ENCODE data around the gene BTBD9.

Gene BTBD9

DNA sequence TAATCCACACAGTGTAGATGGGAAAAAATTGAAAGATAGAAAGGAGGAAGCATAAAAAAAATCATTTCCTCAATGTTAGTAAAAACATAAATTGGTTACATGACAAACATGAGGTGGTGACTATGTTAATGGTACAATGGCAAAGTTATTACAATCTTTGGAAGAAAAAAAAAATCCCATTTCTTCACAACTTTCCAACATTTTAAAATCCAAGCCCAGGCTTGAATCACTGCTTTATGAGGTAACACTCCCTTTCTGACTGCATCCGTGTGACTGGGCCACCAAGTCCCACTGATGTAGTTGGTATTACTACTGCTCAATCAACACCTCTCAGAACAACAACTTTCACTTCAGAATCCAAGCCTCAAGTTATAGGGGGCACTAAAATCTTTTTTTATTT lies 160.4 kb downstream of the BTBD9 start:
- Mint-ChIP-seq H3K9me3 (no peaks in the 10 kb centered on the region), H3K27ac (no peak overlapping the region), H3K27me3 (no peaks in the 10 kb centered on the region), H3K4me3 (no peak overlapping the region), H3K4me1 (no peaks in the 10 kb centered on the region)
- ATAC-seq (no peak), DNase-seq (no peak)

DNA sequence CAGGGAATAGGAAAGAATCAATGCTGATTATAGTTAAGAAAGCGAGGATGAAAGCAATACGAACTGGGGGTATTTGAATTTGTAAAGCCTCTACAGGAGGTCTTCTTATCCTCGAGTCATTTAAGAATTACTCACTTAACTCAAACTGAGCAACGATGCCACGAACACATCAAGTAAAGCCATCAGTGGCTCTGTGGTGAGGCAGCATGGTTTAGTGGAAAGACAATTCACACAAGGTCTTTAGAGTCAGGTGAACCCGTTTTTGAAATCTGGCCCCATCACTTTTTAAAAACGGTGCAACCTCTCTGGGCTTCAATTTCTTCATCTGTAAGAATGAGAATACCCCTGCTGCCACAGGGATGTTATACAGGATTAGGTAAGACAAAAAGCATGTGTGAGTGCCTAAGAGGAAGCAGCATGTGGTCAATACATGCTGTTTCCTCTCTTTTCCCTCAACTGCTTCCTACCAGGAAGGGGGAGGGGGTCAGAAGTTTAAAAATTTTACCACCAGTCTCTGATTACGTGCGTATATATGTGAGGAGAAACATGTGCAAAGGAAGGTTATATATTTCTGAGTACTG lies 162.0 kb downstream of the BTBD9 start:
- no peak for ATAC-seq
- Mint-ChIP-seq H3K4me3 (no peak overlapping the region), H3K4me1 (no peaks in the 10 kb centered on the region)

DNA sequence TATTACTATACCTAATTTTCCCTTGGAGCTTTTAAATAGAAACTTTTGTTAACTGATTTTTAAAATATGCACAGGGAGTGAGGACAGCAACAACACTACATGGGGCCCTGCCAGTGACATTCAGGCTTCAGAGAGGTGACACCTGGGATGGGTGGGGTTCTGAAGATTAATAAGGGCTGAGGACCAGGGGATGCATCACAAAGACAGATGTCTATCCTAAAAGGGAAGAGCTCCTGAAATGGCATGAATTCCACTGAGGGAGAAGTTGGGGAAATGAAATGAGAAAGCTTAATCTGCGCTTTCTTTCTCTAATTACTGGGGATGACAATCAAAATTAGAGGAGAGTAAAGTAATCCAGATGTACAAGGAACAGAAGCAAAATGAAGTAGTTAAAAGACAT lies 162.8 kb downstream of the BTBD9 start:
- ATAC-seq (no peak), DNase-seq (no peak)
- H3K4me1 Mint-ChIP-seq: no peaks in the 10 kb centered on the region
- peaks cover 0 to 5% of the 10 kb centered on the region in 2 donors for H3K9me3 Mint-ChIP-seq
- H3K27me3 Mint-ChIP-seq: no peaks in the 10 kb centered on the region
- H3K27ac Mint-ChIP-seq: peak overlapping the region in 1 of 2 donors; percentile 6
- no peak overlapping the region for H3K4me3 Mint-ChIP-seq

More for the DNA sequence above, 162.0 kb downstream of the BTBD9 start:
- no peak for DNase-seq
- H3K9me3 Mint-ChIP-seq: peaks cover 0 to 5% of the 10 kb centered on the region in 2 donors
- no peak overlapping the region for H3K27ac Mint-ChIP-seq
- no peaks in the 10 kb centered on the region for H3K27me3 Mint-ChIP-seq

DNA sequence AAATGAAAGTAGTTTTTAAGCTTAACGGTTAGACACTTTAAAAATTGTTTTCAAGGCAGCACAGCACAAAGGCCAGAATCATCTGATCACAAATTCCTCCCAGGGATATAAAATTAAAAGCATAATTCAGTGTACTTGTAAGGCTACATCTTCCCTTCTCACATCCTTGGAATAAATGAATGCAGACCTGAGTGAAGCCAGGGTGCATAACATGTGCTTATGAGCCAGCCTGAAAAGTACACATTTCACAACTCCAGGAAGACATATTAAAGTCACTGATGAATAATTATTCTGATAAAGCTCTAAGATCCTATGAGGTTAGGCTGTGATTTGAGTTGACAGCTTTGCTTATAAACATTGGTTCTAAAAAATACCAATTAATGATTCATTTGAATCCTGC lies 163.6 kb downstream of the BTBD9 start:
- Mint-ChIP-seq H3K9me3 (peaks cover 0 to 5% of the 10 kb centered on the region in 2 donors), H3K4me1 (no peaks in the 10 kb centered on the region), H3K27me3 (no peaks in the 10 kb centered on the region), H3K4me3 (no peak overlapping the region), H3K27ac (no peak overlapping the region)
- ATAC-seq (no peak), DNase-seq (no peak)

DNA sequence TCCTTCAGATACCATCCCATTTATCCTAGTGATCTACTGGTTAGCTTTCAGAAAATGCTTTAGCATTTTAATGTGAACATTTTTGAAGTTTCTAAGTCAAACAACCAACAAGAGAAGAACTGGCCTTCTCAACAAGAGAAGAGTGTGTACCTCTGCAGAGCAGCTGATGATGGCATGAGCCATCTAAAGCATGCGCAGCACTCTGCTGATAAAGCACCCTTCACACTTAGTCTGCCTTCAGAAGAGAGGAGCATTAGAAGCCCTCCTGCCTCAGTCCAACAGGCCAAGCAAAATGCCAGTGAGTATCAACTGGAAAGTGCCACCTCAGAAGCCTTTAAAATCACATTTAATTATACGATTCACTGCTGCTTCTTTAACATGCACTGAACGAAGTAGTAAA lies 169.2 kb downstream of the BTBD9 start:
- no peak for DNase-seq
- Mint-ChIP-seq H3K4me1 (no peaks in the 10 kb centered on the region), H3K27ac (no peak overlapping the region), H3K27me3 (no peaks in the 10 kb centered on the region), H3K9me3 (peaks cover 0 to 5% of the 10 kb centered on the region in 2 donors), H3K4me3 (no peak overlapping the region)
- ATAC-seq: no peak

DNA sequence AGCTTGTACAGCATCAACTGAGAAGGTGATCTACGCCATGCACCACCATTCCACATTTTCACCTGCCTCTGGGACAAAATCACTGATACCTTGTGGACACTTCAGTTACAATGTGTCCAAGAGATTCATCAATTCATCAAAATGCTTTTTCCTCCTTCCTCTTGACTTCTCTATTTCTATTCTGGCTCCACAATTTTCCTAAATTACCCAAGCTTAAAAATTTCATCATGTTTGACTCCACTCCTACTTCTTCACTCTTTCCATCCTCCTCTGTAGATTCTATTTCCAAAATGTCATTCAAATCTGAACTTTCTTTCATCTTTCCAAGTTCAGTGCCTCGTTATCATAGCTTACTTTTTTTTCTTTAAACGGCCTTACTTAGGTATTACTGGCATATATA lies 172.2 kb downstream of the BTBD9 start:
- Mint-ChIP-seq H3K9me3 (peaks cover 0 to 7% of the 10 kb centered on the region in 2 donors), H3K4me3 (no peak overlapping the region), H3K27me3 (no peaks in the 10 kb centered on the region), H3K4me1 (no peaks in the 10 kb centered on the region), H3K27ac (no peak overlapping the region)
- no peak for DNase-seq
- ATAC-seq: no peak

DNA sequence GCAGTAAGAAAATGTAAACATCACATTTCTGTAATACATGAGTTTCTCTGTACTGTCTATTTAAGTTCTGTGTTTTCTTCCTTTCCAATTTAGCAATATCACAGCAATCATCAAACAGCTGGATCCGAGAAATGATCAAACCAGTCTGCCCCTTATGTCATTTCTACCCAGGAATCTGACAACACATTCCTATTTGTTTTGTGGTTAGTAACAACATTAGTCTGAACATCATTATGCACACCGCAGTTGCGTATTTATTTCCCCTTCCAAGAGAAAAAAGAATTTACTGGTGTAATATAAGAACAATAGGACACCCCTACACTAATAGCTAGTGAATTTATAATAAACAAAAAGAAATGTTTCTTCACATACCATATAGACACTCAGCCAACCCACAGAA lies 179.5 kb downstream of the BTBD9 start:
- Mint-ChIP-seq H3K4me3 (no peak overlapping the region), H3K9me3 (peaks cover 0 to 7% of the 10 kb centered on the region in 2 donors), H3K27me3 (no peaks in the 10 kb centered on the region), H3K4me1 (no peaks in the 10 kb centered on the region), H3K27ac (no peak overlapping the region)
- DNase-seq (no peak), ATAC-seq (no peak)

DNA sequence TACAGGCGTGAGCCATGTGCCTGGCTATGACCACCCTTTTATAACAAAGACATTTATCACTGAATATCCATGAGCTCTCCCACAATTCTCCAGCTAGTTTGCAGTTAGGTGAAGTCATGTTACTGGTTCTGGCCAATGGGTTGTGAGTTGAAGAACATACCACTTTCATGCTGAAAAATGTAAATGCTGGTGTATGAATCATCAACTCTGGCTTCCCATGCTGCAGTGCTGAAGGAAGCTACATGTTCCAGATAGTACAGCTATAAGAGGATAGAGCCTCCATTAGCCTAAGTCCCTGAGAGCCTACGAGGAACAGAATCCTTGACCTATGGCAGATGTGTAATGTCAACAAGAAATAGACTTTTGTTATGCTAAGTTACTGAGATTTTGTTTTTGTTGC lies 180.4 kb downstream of the BTBD9 start:
- peaks cover 0 to 7% of the 10 kb centered on the region in 2 donors for H3K9me3 Mint-ChIP-seq
- H3K27me3 Mint-ChIP-seq: no peaks in the 10 kb centered on the region
- DNase-seq (no peak), ATAC-seq (no peak)
- no peak overlapping the region for H3K27ac Mint-ChIP-seq
- H3K4me1 Mint-ChIP-seq: no peaks in the 10 kb centered on the region
- no peak overlapping the region for H3K4me3 Mint-ChIP-seq

DNA sequence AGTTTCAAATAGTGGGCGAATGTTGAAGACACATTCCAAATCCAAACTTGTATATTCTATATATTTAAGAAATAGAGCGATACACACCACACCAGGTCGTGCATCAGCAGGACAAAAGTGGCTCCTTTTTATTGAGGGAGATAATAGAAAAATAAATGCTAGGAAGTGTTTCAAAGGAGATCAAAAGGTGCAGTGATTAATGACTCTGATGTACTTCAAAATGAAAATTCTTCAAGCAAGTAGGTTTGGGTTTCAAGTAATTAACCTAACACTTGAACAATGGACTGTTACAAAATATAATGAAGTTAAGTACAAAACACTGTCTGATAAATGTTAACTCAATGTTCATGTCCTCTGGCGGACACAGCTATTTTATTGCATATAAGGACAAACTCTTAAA lies 185.9 kb downstream of the BTBD9 start:
- Mint-ChIP-seq H3K9me3 (no peaks in the 10 kb centered on the region), H3K27ac (no peak overlapping the region), H3K4me3 (no peak overlapping the region), H3K27me3 (no peaks in the 10 kb centered on the region), H3K4me1 (no peaks in the 10 kb centered on the region)
- ATAC-seq: no peak
- DNase-seq: no peak

DNA sequence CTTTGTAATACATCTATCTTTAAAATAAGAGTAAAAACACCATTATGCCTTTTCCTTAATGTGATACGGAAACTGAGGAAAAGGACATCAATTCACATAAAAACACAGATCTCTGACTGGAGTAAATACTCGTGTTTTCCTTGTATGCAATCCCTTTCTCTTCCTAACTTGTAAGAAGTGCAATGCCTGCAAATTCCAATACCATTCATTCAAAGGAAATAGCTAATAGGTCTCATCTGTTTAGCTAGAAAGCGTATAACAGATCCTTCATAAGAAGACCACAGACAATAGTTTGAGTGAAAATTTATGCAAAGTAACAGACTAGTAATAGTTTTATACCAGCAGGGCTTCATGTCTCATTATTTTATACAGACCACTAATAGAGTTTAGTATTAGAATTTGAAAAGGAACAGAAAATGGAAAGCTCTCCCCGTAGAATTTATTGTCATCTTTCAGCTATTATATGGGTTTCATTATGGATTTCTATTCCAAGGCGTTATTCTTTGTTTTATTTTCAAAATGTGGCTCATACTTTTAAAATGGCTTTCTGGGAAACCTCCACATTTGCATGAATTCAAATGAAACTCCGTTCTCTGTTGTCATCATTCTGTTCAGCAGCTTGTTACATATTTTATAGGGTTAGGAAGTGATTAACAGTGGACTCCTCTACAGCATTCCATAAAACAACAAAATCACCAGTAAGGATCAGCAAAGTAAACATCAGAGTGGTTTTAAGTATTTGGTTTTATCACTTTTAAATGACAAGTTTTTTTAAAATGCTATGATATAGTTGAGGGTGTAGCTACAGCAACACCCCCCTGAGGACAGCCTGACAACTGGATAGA lies 186.7 kb downstream of the BTBD9 start:
- Mint-ChIP-seq H3K9me3 (no peaks in the 10 kb centered on the region), H3K4me3 (no peak overlapping the region), H3K4me1 (no peaks in the 10 kb centered on the region), H3K27me3 (no peaks in the 10 kb centered on the region), H3K27ac (no peak overlapping the region)
- ATAC-seq (no peak), DNase-seq (no peak)

DNA sequence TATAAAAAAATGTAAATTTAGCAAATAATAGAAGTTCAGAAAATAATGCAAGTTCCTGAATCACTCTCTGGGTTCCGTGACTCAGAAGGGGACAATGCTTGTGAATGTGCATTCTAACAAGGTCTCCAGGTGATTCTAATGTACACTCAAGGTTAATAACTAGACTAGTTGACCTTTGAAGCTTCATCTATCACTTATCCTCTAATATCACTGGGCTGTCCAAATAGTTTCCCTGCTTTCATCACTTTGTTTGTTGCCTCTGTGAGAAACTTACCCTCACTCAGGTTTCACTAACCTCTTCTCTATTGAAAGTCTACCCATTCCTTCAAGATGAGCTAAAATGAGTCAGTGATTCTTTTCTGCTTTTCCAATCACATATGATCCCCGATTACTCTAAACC lies 189.0 kb downstream of the BTBD9 start:
- Mint-ChIP-seq H3K9me3 (no peaks in the 10 kb centered on the region), H3K27ac (no peak overlapping the region), H3K4me1 (no peaks in the 10 kb centered on the region), H3K4me3 (no peak overlapping the region), H3K27me3 (no peaks in the 10 kb centered on the region)
- DNase-seq (no peak), ATAC-seq (no peak)

DNA sequence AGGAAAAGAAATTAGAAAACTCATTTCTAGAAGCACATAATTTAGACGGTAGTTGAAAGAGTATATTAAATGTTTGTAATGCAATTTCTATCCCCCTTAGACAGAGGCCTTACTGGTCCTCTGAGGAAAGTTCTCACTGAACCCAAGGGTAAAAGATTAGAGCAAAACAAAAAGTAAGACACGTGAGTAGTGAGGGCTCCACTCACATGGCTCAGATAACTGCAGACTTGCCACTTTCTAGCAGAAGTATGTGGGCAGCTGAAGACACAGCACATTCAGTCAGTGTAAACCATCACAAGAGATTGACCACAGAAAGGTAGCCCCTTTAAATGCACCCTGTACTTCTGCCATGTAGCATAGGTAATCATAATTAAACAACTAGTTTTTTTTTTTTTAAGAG lies 193.8 kb downstream of the BTBD9 start:
- ATAC-seq: no peak

DNA sequence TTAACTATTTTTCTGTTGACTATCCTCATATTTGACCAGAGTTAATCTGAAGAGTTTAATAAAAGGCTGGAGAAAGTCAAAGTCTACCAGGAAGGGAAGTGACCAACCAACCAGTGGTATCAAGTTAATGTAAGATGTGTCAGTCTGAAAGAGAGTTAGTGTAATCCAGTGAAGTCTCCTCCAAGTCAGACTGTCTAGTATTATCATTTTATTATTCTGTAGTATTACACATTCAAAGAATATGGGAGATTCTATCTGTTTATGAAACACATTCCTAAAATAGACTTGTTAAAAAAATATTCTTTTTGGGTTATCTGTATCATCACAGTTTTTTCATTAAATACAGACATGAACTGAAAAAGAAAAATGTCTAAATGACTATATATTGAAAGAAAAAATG lies 194.4 kb downstream of the BTBD9 start:
- Mint-ChIP-seq H3K27me3 (no peaks in the 10 kb centered on the region), H3K27ac (no peak overlapping the region), H3K4me1 (peaks cover 11% of the 10 kb centered on the region), H3K4me3 (no peak overlapping the region), H3K9me3 (no peaks in the 10 kb centered on the region)
- no peak for DNase-seq
- no peak for ATAC-seq

More for the DNA sequence above, 193.8 kb downstream of the BTBD9 start:
- Mint-ChIP-seq H3K27ac (no peak overlapping the region), H3K4me3 (no peak overlapping the region), H3K4me1 (peaks cover 11% of the 10 kb centered on the region), H3K27me3 (no peaks in the 10 kb centered on the region), H3K9me3 (no peaks in the 10 kb centered on the region)
- DNase-seq: no peak

DNA sequence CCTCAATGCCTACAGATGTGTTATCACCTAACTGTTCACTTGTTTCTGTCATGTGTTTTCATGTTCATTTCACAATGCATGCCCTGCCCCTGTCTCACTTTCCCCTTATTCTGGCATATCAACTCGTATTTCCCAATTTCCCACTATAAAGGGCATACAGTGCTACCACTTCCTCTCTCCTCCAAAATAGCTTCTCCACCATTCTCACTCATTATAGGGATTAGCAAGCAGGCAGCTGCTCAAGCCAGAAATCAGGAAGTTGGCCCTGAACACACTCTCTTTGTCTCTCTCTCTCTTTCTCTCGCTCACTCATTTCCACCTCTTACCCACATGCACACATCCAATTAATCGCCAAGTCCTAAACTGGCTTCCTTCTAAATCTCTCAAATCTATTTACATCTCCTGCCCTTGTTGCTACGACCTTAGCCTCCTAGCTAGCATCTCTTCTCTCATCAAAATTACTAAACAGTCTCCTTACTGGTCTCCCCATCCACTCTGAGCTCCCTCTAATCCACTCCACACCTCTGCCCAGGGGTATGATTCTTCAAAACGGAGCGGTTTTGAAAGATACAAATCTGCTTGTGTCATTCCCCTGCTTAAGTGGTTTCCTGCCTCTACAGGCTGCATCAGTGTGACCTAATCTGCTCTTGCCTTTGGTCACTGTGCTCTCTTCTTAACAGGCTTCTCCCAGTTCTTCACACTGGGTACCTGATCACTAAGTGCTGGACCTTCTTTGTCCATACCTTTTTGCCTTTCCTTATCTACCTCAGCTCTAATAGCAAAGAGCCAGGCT lies 196.2 kb downstream of the BTBD9 start:
- Mint-ChIP-seq H3K27me3 (no peaks in the 10 kb centered on the region), H3K27ac (peak overlapping the region; percentile 5 to 17), H3K4me1 (peaks cover 11% of the 10 kb centered on the region), H3K4me3 (no peak overlapping the region), H3K9me3 (peaks cover 0 to 5% of the 10 kb centered on the region in 2 donors)
- DNase-seq (no peak), ATAC-seq (peak; percentile 65)

DNA sequence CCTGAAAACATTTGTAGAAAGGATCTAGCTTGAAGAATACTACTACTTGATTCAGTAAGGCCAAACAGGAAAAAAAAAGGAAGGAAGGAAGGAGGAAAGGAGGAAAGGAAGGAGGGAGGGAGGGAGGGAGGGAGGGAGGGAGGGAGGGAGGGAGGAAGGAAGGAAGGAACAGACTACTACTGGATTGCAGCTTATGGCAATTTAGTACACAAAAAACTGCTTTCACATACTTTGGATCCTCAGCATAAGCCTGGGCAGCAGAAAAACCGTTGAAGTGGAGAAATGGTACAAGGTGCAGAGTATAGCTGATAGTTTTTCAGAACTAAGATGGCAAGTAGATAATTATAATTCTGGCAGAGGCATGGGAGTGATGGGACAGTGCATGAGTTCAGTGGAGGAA lies 201.6 kb downstream of the BTBD9 start:
- Mint-ChIP-seq H3K9me3 (peaks cover 0 to 5% of the 10 kb centered on the region in 2 donors), H3K4me1 (peaks cover 6% of the 10 kb centered on the region), H3K27ac (no peak overlapping the region), H3K27me3 (no peaks in the 10 kb centered on the region), H3K4me3 (no peak overlapping the region)
- ATAC-seq (no peak), DNase-seq (no peak)
